Endothelial cell of umbilical vein (primary cell): ENCODE results near the gene KARS1.

Experiments used
- EZH2 ChIP-seq: IDR thresholded peaks from 2 replicates; pipeline ENCODE4 v1.6.1; 2012; ENCODE audit warnings: borderline replicate concordance, low read depth, mild to moderate bottlenecking, moderate library complexity, low read length, inconsistent platforms; ENCODE audit not compliant: severe bottlenecking
- FOS ChIP-seq: IDR thresholded peaks from 2 replicates; pipeline ENCODE4 v1.6.1; 2011; ENCODE audit warnings: mild to moderate bottlenecking, low read length, moderate library complexity, borderline replicate concordance; ENCODE audit not compliant: insufficient read depth
- JUN ChIP-seq: IDR thresholded peaks from 2 replicates; pipeline ENCODE4 v1.6.1; 2011; ENCODE audit warnings: borderline replicate concordance, low read depth; ENCODE audit not compliant: insufficient read length, insufficient read depth
- MYC ChIP-seq: IDR thresholded peaks from one replicate; pipeline ENCODE4 v1.6.1; 2011; ENCODE audit warnings: mild to moderate bottlenecking, low read depth, low read length
- POLR2A ChIP-seq: IDR thresholded peaks from 2 replicates; pipeline ENCODE4 v1.6.1; 2012; ENCODE audit warnings: low read depth, mild to moderate bottlenecking, control low read depth, low read length
- POLR2AphosphoS5 ChIP-seq: IDR thresholded peaks from 2 replicates; pipeline ENCODE4 v1.6.1; 2012; ENCODE audit warnings: low read depth, mild to moderate bottlenecking, control low read depth, low read length, moderate library complexity; ENCODE audit not compliant: insufficient read depth
- TF ChIP-seq, protein P1 (sequence below): IDR thresholded peaks from 2 replicates; pipeline ENCODE4 v1.6.1; 2011; ENCODE audit not compliant: insufficient read depth, insufficient read length
- TF ChIP-seq, protein P2 (sequence below), 2 donors: IDR thresholded peaks; 1 replicate in 1 of 2; 2 replicates in 1 of 2; pipeline ENCODE4 v1.5.1; 2011; ENCODE audit warnings: low read length in 2 of 2, mild to moderate bottlenecking in 2 of 2, moderate library complexity in 2 of 2, control low read depth in 1 of 2, inconsistent platforms in 1 of 2, low read depth in 1 of 2; ENCODE audit not compliant: insufficient read depth in 1 of 2; ENCODE audit errors: extremely low read depth in 1 of 2

DNA sequence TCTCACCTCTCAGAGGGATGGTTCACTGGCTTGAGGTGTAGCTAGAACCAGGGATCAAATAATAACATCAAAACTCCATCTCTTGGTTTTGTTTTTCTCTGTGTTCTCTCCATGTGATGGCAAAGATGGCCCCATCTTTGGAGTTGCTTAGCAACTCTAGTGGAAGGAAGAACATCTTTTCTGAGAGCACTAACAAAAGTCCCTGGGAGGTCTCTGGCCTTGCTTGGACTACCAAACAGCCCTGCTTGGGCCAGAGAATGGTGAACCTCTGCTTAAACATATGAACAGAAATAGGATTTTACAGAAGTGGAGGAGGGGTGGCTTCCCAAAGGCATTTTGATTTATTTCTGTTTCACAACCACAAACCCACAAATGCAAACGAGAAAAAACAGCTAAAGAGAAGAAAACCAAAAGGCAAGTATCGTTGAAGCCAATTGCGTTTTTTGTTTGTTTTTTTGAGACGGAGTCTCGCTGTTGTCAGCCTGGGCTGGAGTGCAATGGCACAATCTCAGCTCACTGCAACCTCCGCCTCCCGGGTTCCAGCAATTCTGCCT lies 68.1 kb downstream of the KARS1 start:
- TF ChIP-seq, protein P1, sequence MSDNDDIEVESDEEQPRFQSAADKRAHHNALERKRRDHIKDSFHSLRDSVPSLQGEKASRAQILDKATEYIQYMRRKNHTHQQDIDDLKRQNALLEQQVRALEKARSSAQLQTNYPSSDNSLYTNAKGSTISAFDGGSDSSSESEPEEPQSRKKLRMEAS: no peak
- TF ChIP-seq POLR2A (no peak), EZH2 (no peak), MYC (no peak), POLR2AphosphoS5 (no peak), FOS (no peak), JUN (no peak)
- TF ChIP-seq, protein P2, sequence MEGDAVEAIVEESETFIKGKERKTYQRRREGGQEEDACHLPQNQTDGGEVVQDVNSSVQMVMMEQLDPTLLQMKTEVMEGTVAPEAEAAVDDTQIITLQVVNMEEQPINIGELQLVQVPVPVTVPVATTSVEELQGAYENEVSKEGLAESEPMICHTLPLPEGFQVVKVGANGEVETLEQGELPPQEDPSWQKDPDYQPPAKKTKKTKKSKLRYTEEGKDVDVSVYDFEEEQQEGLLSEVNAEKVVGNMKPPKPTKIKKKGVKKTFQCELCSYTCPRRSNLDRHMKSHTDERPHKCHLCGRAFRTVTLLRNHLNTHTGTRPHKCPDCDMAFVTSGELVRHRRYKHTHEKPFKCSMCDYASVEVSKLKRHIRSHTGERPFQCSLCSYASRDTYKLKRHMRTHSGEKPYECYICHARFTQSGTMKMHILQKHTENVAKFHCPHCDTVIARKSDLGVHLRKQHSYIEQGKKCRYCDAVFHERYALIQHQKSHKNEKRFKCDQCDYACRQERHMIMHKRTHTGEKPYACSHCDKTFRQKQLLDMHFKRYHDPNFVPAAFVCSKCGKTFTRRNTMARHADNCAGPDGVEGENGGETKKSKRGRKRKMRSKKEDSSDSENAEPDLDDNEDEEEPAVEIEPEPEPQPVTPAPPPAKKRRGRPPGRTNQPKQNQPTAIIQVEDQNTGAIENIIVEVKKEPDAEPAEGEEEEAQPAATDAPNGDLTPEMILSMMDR (IDR thresholded peaks at IDR 0.05; ENCODE audit: extremely low read depth in 1 of 2, insufficient read depth in 1 of 2, low read depth in 1 of 2, low read length in 2 of 2): no peak
